Adrenal gland (tissue), 5 donors: ENCODE data around the gene ATP11B.

Experiments
- CTCF ChIP-seq, 6 experiments: fragments of 450-650 bp in 4 of 6; fragments of 200-600 bp in 2 of 6; sonication (generic) in 1 of 6; IDR thresholded peaks; 1 replicate in 5 of 6; 2 replicates in 1 of 6; pipeline versions ENCODE4 v1.5.1 to v1.8.0; 2016 to 2021; ENCODE audit warnings: antibody characterized with exemption in 6 of 6, mild to moderate bottlenecking in 2 of 6, moderate library complexity in 1 of 6
- POLR2A ChIP-seq, 2 donors: fragments of 450-650 bp; IDR thresholded peaks; one replicate each; pipeline ENCODE4 v1.6.1; 2017; ENCODE audit warnings: antibody characterized with exemption in 2 of 2, mild to moderate bottlenecking in 2 of 2, moderate library complexity in 1 of 2
- donor health status: DM: no; HTN: no; CAD: no.

GRCh38 chr3:182912474-182912873 is 119.2 kb downstream of the ATP11B start:
- TF ChIP-seq CTCF (IDR thresholded peaks at IDR 0.05) (no peak), POLR2A (IDR thresholded peaks at IDR 0.05) (no peak)
